ENCODE data around the gene PARK7. TPM values are rescaled to one million over a fixed set of nuclear protein-coding genes. Genes with fewer than 3 reads are reported as not detected.
"Not testable (repeated sequence)": the region's sequence is repeated elsewhere in the genome, so short reads cannot be mapped to it uniquely, and the experiment has no call there.

The PARK7 gene
- total and polyA plus RNA-seq, 3 experiments from 2014 or later: 396 to 628 (median 583) TPM

DNA sequence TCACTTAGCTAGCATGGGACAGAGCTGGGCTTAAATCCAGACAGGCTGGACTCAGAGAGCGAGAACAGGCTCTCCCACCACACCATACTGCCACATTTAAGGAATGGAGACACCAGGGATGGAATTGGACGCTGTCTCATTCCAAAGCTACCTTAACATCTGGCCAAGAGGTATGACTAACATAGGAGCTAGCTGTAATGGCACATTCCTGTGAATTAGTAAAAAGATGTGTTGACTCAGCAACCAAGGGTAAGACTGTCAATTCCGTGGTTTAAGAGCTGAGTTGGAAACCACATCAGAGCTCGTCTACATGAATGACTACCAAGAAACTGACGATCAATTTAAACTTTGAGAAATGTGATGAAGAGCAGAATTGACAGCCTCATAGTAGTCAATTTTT is 12.6 kb upstream of the PARK7 start:
- peaks cover 22 to 35% (median 28%) of the 10 kb centered on the region in 3 donors for H3K4me1 Mint-ChIP-seq
- Histone ChIP-seq H3K4me3 (ENCODE audit: low read length) (no peak overlapping the region), H3K9me3 (ENCODE audit: low read length) (no peaks in the 10 kb centered on the region), H3K27ac (ENCODE audit: low read depth, low read length) (no peak overlapping the region), H3K27me3 (ENCODE audit: insufficient read depth, low read length, poor library complexity, severe bottlenecking) (no peaks in the 10 kb centered on the region), H3K36me3 (ENCODE audit: insufficient read depth, low read length) (no peaks in the 10 kb centered on the region), H3K4me1 (ENCODE audit: insufficient read depth, low read length) (peaks cover 19% of the 10 kb centered on the region)
- DNase-seq: peak in 4 of 5 donors; percentile 9 to 69 (median 48)
- H3K36me3 Mint-ChIP-seq: peaks cover 0 to 3% (median 0%) of the 10 kb centered on the region in 3 donors
- no peaks in the 10 kb centered on the region for H3K27me3 Mint-ChIP-seq
- H3K4me3 Mint-ChIP-seq: peak overlapping the region; percentile 7 to 44 (median 14)
- POLR2A ChIA-PET: interaction anchor here (0.6 to 1.4 kb wide), 3 partner anchors 13 to 868 kb away, joined by 6 to 9 read pairs (median 8); partner anchors contain the start of genes PARK7 and RERE
- CTCF ChIA-PET: interaction anchor here (0.9 to 1.6 kb wide), 6 partner anchors 9 to 47 kb away, joined by 3 to 4 read pairs (median 3); partner anchors contain the start of gene TNFRSF9
- H3K27ac Mint-ChIP-seq: peak overlapping the region; percentile 11 to 91 (median 56)
- no peaks in the 10 kb centered on the region for H3K9me3 Mint-ChIP-seq

DNA sequence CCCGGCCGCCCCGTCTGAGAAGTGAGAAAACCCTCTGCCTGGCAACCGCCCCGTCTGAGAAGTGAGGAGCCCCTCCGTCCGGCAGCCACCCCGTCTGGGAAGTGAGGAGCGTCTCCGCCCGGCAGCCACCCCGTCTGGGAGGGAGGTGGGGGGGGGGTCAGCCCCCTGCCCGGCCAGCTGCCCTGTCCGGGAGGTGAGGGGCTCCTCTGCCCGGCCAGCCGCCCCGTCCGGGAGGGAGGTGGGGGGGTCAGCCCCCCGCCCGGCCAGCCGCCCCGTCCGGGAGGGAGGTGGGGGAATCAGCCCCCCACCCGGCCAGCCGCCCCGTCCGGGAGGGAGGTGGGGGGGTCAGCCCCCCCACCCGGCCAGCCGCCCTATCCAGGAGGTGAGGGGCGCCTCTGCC is 8.7 kb upstream of the PARK7 start:
- H3K9me3 Mint-ChIP-seq; DNase-seq; H3K9me3 ChIP-seq (ENCODE audit: low read length); H3K27me3 ChIP-seq (ENCODE audit: insufficient read depth, low read length, poor library complexity, severe bottlenecking); CTCF ChIA-PET; POLR2A ChIA-PET; H3K27ac ChIP-seq (ENCODE audit: low read depth, low read length); H3K4me3 ChIP-seq (ENCODE audit: low read length); H3K27ac Mint-ChIP-seq; H3K4me3 Mint-ChIP-seq; H3K36me3 Mint-ChIP-seq; H3K27me3 Mint-ChIP-seq; H3K36me3 ChIP-seq (ENCODE audit: insufficient read depth, low read length): not testable (repeated sequence)
- H3K4me1 Mint-ChIP-seq: peaks cover 47 to 65% (median 60%) of the 10 kb centered on the region in 3 donors
- H3K4me1 ChIP-seq (ENCODE audit: insufficient read depth, low read length): peaks cover 40% of the 10 kb centered on the region

DNA sequence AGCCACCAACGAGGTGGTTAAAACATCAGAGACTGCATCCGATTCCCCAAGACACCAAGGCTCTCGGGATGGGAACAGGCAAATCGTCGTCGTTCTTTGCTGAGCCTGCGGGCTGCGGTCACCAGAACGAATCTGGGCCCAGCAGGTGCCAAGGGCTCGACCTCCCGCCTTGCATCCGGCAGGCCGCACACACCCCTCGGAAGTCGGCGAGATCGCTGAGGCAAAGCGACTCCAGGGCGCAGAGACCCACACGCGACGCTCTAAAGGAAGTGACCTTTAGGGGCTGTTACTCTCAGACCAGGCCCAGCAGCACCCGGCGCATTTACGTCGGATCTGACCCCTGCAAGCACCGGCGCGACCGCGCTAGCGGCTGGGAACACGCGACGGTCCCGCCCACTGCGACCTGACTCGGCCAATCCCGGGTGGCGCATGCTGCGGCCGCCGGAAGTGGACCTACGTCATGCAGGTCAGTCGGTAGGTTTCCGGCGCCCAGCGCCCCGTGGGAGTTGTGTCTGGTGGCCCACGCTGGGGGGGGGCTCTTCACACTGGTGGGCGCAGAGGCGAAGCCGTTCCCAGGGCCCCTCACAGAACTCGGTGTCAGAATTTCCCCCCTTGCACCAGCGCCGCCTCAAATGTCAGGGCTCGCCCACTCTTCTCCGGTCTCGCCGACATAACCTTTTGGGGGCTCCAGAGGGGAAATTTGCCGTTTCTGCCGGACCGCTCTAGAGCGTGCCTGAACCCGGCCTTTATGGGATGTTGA is 7.5 kb upstream of the PARK7 start:
- no peaks in the 10 kb centered on the region for H3K9me3 Mint-ChIP-seq
- CTCF ChIA-PET: no interaction called here

DNA sequence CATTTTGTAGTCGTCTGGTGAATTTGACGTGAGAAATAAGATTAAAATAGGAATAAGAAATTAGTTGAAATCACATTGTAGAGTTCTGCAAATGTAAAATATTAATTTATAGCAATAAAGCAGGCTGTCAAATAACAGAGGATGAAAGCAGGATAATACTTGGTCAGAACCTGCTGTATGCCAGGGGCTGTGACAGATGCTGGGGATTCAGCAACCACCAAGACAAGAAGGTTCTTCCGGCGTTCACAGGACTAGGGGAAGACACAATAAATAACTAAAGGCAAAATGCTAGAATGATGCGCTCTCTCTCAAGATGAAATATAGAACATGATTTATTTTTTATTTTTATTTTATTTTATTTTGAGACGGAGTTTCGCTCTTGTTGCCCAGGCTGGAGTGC is 6.8 kb upstream of the PARK7 start:
- Mint-ChIP-seq H3K9me3 (no peaks in the 10 kb centered on the region), H3K27me3 (no peaks in the 10 kb centered on the region), H3K36me3 (peaks cover 0 to 8% (median 0%) of the 10 kb centered on the region in 3 donors), H3K4me3 (peak overlapping the region; percentile 89 to 93 (median 92)), H3K4me1 (peaks cover 41 to 57% (median 54%) of the 10 kb centered on the region in 3 donors), H3K27ac (peak overlapping the region; percentile 94 to 99 (median 97))
- DNase-seq: no peak
- CTCF ChIA-PET: no interaction called here
- H3K36me3 ChIP-seq (ENCODE audit: insufficient read depth, low read length): no peaks in the 10 kb centered on the region
- peaks cover 28% of the 10 kb centered on the region for H3K4me1 ChIP-seq (ENCODE audit: insufficient read depth, low read length)
- H3K9me3 ChIP-seq (ENCODE audit: low read length): no peaks in the 10 kb centered on the region
- no peaks in the 10 kb centered on the region for H3K27me3 ChIP-seq (ENCODE audit: insufficient read depth, low read length, poor library complexity, severe bottlenecking)
- peak overlapping the region; percentile 84 for H3K27ac ChIP-seq (ENCODE audit: low read depth, low read length)
- peak overlapping the region; percentile 77 for H3K4me3 ChIP-seq (ENCODE audit: low read length)
- POLR2A ChIA-PET: interaction anchor here (0.5 kb wide), 1 partner anchor 11 kb away, joined by 4 read pairs; no protein-coding TSS in a partner anchor

More for the DNA sequence above, 7.5 kb upstream of the PARK7 start:
- peak; percentile 62 to 85 (median 72) for DNase-seq
- peak overlapping the region; percentile 94 to 99 (median 97) for H3K27ac Mint-ChIP-seq
- peak overlapping the region; percentile 89 to 93 (median 92) for H3K4me3 Mint-ChIP-seq
- H3K4me1 Mint-ChIP-seq: peaks cover 41 to 58% (median 54%) of the 10 kb centered on the region in 3 donors
- peaks cover 0 to 8% (median 0%) of the 10 kb centered on the region in 3 donors for H3K36me3 Mint-ChIP-seq
- no peaks in the 10 kb centered on the region for H3K27me3 ChIP-seq (ENCODE audit: insufficient read depth, low read length, poor library complexity, severe bottlenecking)
- H3K27ac ChIP-seq (ENCODE audit: low read depth, low read length): peak overlapping the region; percentile 84
- H3K4me3 ChIP-seq (ENCODE audit: low read length): peak overlapping the region; percentile 77
- H3K4me1 ChIP-seq (ENCODE audit: insufficient read depth, low read length): peaks cover 34% of the 10 kb centered on the region
- no peaks in the 10 kb centered on the region for H3K27me3 Mint-ChIP-seq
- POLR2A ChIA-PET: interaction anchor here (0.5 to 0.6 kb wide), 3 partner anchors 8 to 40 kb away, joined by 3 to 4 read pairs (median 4); no protein-coding TSS in a partner anchor
- H3K36me3 ChIP-seq (ENCODE audit: insufficient read depth, low read length): no peaks in the 10 kb centered on the region
- no peaks in the 10 kb centered on the region for H3K9me3 ChIP-seq (ENCODE audit: low read length)

DNA sequence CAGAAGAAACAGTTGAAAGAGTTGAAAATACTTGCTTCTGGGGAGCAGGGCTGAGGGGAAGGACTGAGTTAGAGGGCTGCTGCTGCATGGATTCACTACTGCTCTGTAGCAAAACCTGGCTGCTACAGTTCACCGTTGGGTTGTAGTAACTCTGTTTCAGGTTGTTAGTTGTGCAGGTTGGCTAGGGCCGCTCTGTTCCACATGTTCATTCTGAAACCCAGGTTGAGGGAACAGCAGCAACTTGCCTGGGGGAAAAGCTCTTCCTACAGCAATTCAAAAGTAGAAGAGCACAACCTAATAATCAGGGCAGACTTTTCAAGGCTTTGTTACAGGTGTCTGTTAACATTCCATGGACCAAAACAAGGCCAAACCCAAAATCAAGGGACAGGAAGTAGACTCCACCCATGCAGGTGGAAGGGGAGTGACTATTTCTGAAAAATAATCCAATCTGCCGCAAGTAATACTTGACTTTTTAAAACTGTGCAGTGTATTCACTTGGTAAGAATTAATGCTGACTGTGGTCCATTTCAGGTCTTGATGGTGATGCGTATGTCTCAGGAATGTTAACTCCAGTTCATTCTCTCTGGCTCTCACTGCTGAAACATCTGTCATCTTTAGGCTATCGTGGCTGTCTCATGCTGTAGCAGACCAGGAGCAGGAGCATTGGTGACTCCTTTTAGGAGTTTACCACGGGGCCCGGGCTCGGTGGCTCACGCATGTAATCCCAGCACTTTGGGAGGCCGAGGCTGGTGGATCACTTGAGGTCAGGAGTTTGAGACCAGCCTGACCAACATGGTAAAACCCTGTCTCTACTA is 5.1 kb upstream of the PARK7 start:
- ChIA-PET CTCF (no interaction called here), POLR2A (interaction anchor here (1.1 kb wide), 1 partner anchor 26 kb away, joined by 3 read pairs; no protein-coding TSS in a partner anchor)
- Mint-ChIP-seq H3K4me3 (peak overlapping the region; percentile 62 to 80 (median 72)), H3K27me3 (peaks cover 0 to 1% of the 10 kb centered on the region in 2 donors), H3K9me3 (no peaks in the 10 kb centered on the region), H3K27ac (peak overlapping the region; percentile 63 to 93 (median 84)), H3K36me3 (peaks cover 0 to 13% (median 0%) of the 10 kb centered on the region in 3 donors), H3K4me1 (peaks cover 45 to 59% (median 58%) of the 10 kb centered on the region in 3 donors)
- H3K36me3 ChIP-seq (ENCODE audit: insufficient read depth, low read length): no peaks in the 10 kb centered on the region
- DNase-seq: no peak
- no peaks in the 10 kb centered on the region for H3K9me3 ChIP-seq (ENCODE audit: low read length)
- H3K4me1 ChIP-seq (ENCODE audit: insufficient read depth, low read length): peaks cover 30% of the 10 kb centered on the region
- H3K27me3 ChIP-seq (ENCODE audit: insufficient read depth, low read length, poor library complexity, severe bottlenecking): no peaks in the 10 kb centered on the region
- peak overlapping the region; percentile 18 for H3K4me3 ChIP-seq (ENCODE audit: low read length)
- H3K27ac ChIP-seq (ENCODE audit: low read depth, low read length): no peak overlapping the region

DNA sequence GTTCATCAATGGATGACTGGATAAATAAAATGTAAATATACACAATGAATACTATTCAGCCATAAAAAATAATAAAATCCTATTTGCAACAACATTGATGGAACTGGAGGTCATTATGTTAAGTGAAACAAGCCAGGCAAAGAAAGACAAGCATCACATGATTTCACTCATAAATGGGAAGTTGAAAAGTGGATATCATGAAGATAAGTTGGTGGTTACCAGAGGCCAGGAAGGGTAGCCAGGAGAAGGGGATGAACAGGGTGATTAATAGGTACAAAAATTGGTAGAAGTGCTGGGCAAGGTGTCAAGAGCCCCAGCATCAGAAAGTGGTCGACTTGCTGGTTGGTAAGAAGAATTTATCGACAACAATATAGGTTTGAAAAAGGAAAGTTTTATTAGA is 1.3 kb upstream of the PARK7 start:
- H3K27ac ChIP-seq (ENCODE audit: low read depth, low read length): peak overlapping the region; percentile 88

DNA sequence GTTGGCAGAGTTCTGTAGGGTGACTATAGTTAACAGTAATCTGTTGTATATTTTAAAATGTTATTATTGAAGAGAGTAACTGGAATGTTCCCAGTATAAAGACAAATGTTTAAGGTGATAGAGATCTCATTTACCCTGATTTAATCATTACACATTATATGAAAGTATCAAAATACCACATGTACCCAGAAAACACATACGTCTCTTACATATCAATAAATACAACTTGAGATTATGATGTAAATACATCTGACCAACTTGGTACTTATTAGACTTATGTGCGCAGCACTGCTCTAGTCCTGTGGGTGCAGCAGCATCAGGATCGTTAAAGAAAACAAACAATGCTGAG is 670 bp upstream of the PARK7 start:
- Histone ChIP-seq H3K4me3 (ENCODE audit: low read length) (peak overlapping the region; percentile 80), H3K9me3 (ENCODE audit: low read length) (no peaks in the 10 kb centered on the region), H3K4me1 (ENCODE audit: insufficient read depth, low read length) (peaks cover 50% of the 10 kb centered on the region), H3K27ac (ENCODE audit: low read depth, low read length) (peak overlapping the region; percentile 88), H3K27me3 (ENCODE audit: insufficient read depth, low read length, poor library complexity, severe bottlenecking) (no peaks in the 10 kb centered on the region), H3K36me3 (ENCODE audit: insufficient read depth, low read length) (peaks cover 12% of the 10 kb centered on the region)
- DNase-seq: peak in 1 of 5 donors; percentile 6
- ChIA-PET CTCF (interaction anchor here (0.7 to 1.6 kb wide), 3 partner anchors 12 to 20 kb away, joined by 3 to 5 read pairs (median 3); no protein-coding TSS in a partner anchor), POLR2A (interaction anchor here (0.5 to 1.6 kb wide), 7 partner anchors 12 to 560 kb away, joined by 3 to 6 read pairs (median 3); no protein-coding TSS in a partner anchor)
- H3K27ac Mint-ChIP-seq: peak overlapping the region; percentile 90 to 100 (median 98)
- H3K9me3 Mint-ChIP-seq: no peaks in the 10 kb centered on the region
- peaks cover 0 to 1% of the 10 kb centered on the region in 2 donors for H3K27me3 Mint-ChIP-seq
- peaks cover 4 to 41% (median 7%) of the 10 kb centered on the region in 3 donors for H3K36me3 Mint-ChIP-seq
- H3K4me3 Mint-ChIP-seq: peak overlapping the region; percentile 90 to 99 (median 97)
- H3K4me1 Mint-ChIP-seq: peaks cover 60 to 79% (median 72%) of the 10 kb centered on the region in 3 donors

More for the DNA sequence above, 1.3 kb upstream of the PARK7 start:
- Mint-ChIP-seq H3K36me3 (peaks cover 1 to 34% (median 5%) of the 10 kb centered on the region in 3 donors), H3K4me1 (peaks cover 62 to 79% (median 72%) of the 10 kb centered on the region in 3 donors), H3K4me3 (peak overlapping the region; percentile 80 to 99 (median 96)), H3K27me3 (peaks cover 0 to 1% of the 10 kb centered on the region in 2 donors), H3K27ac (peak overlapping the region; percentile 74 to 100 (median 97)), H3K9me3 (no peaks in the 10 kb centered on the region)
- Histone ChIP-seq H3K9me3 (ENCODE audit: low read length) (no peaks in the 10 kb centered on the region), H3K4me3 (ENCODE audit: low read length) (peak overlapping the region; percentile 80), H3K4me1 (ENCODE audit: insufficient read depth, low read length) (peaks cover 54% of the 10 kb centered on the region), H3K36me3 (ENCODE audit: insufficient read depth, low read length) (peaks cover 11% of the 10 kb centered on the region), H3K27me3 (ENCODE audit: insufficient read depth, low read length, poor library complexity, severe bottlenecking) (no peaks in the 10 kb centered on the region)
- CTCF ChIA-PET: interaction anchor here (0.7 kb wide), 1 partner anchor 11 kb away, joined by 3 read pairs; no protein-coding TSS in a partner anchor
- DNase-seq: no peak
- POLR2A ChIA-PET: no interaction called here
